Measurements from ENCODE around the gene LRCOL1.

LRCOL1 gene

DNA sequence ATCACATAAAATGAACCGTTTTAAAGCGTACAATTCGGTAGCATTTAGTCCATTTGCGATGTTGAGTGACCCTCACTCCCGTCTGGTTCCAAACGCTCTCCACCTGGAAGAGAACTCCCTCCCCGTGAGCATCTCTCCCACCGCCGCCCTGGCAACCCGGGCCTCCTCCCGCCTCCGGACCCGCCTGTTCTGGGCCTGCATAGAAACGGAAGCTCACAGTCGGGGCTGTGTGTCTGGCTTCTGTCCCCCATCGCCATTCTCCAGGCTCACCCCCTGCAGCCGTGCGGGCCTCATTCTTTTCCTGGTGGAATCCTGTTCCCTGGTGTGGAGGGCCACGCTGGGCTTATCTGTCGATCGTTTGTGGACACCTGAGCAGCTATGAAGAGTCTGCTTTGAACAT is 17.3 kb downstream of the LRCOL1 start:
- H3K36me3 ChIP-seq (ENCODE audit: control insufficient read depth in 2 of 2, insufficient read depth in 1 of 2, low read length in 2 of 2) = no peaks in the 10 kb centered on the region
- TF ChIP-seq, protein P1, sequence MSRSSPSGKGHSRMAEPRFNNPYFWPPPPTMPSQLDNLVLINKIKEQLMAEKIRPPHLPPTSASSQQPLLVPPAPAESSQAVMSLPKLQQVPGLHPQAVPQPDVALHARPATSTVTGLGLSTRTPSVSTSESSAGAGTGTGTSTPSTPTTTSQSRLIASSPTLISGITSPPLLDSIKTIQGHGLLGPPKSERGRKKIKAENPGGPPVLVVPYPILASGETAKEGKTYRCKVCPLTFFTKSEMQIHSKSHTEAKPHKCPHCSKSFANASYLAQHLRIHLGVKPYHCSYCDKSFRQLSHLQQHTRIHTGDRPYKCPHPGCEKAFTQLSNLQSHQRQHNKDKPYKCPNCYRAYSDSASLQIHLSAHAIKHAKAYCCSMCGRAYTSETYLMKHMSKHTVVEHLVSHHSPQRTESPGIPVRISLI (tag by site-specific recombination; IDR thresholded peaks at IDR 0.05) = no peak
- TF ChIP-seq ZFHX2 (tag by site-specific recombination; conservative IDR thresholded peaks at IDR 0.05) = 0 out of 2 replicates have a peak, but pooled peaks have one; percentile 12
- H3K27ac ChIP-seq (ENCODE audit: extremely low read depth, low read depth, low read length) = no peak overlapping the region
- POLR2A ChIA-PET = no interaction called here
- H3K4me1 ChIP-seq (ENCODE audit: control insufficient read depth, insufficient read depth, low read length) = 0 out of 2 replicates have a peak, but pooled peaks cover 3% of the 10 kb centered on the region
- H3K4me3 ChIP-seq (ENCODE audit: low read depth, low read length) = no peak overlapping the region
- CTCF ChIA-PET = no interaction called here
- no peaks in the 10 kb centered on the region for H3K9me3 ChIP-seq (ENCODE audit: control insufficient read depth, insufficient read depth, low read depth, low read length)

DNA sequence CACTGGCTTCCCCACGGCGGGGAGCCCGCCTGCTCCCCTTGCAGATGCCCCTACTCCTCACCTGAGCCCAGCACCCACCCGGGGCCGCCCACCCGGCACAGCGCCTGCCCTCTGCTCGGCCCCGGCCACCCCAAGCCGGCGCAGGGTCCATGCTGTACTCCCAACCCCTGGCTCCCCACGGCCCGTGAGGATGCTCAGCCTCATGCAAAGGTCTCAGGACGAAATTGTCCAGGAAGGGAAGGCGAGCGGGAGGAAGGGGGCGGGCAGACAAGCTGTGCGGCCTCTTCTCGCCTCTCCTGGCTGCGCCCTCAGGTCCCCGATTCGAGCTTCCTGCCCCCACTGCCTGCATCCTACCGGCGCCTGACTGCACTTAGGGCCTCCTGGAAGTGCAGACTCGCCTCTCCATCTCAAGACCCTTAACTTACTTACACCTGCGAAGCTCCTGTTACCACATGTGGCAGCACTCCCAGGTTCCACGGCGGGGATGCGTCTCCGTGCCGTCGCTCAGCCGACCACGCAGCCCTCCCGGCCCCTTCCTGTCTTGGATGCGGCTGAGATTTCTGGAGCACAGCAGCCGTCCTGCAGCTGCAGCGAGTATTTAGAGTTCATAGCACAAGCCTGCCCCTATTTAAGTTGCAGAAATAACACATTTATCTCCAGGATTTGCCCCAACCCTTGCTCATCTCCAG is 18.0 kb downstream of the LRCOL1 start:
- H3K36me3 ChIP-seq (ENCODE audit: control insufficient read depth in 2 of 2, insufficient read depth in 1 of 2, low read length in 2 of 2) = no peaks in the 10 kb centered on the region
- no peaks in the 10 kb centered on the region for H3K9me3 ChIP-seq (ENCODE audit: control insufficient read depth, insufficient read depth, low read depth, low read length)
- POLR2A ChIA-PET = no interaction called here
- CTCF ChIA-PET = interaction anchor here (0.6 kb wide), 1 partner anchor 7 kb away, joined by 3 read pairs; no protein-coding TSS in a partner anchor
- H3K4me3 ChIP-seq (ENCODE audit: low read depth, low read length) = no peak overlapping the region
- no peak overlapping the region for H3K27ac ChIP-seq (ENCODE audit: extremely low read depth, low read depth, low read length)
- TF ChIP-seq ZNF394 (tag by site-specific recombination; IDR thresholded peaks at IDR 0.05; ENCODE audit: borderline replicate concordance) (no peak), ZNF560 (tag by site-specific recombination; IDR thresholded peaks at IDR 0.05; ENCODE audit: borderline replicate concordance) (no peak), ZSCAN23 (tag by site-specific recombination; IDR thresholded peaks at IDR 0.05) (no peak), ZNF571 (tag by site-specific recombination; IDR thresholded peaks at IDR 0.05) (no peak), ZNF211 (tag by site-specific recombination; IDR thresholded peaks at IDR 0.05; ENCODE audit: low read depth) (no peak), ZBTB8A (tag by site-specific recombination; IDR thresholded peaks at IDR 0.05) (no peak), ZNF157 (tag by site-specific recombination; IDR thresholded peaks at IDR 0.05) (no peak), ZNF585B (tag by site-specific recombination; IDR thresholded peaks at IDR 0.05) (no peak), ZNF530 (tag by site-specific recombination; IDR thresholded peaks at IDR 0.05; ENCODE audit: low read depth) (no peak)
- TF ChIP-seq, protein P2, sequence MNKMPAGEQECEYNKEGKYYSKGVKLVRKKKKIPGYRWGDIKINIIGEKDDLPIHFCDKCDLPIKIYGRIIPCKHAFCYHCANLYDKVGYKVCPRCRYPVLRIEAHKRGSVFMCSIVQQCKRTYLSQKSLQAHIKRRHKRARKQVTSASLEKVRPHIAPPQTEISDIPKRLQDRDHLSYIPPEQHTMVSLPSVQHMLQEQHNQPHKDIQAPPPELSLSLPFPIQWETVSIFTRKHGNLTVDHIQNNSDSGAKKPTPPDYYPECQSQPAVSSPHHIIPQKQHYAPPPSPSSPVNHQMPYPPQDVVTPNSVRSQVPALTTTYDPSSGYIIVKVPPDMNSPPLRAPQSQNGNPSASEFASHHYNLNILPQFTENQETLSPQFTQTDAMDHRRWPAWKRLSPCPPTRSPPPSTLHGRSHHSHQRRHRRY (tag by site-specific recombination; IDR thresholded peaks at IDR 0.05) = no peak
- 0 out of 2 replicates have a peak, but pooled peaks cover 1% of the 10 kb centered on the region for H3K4me1 ChIP-seq (ENCODE audit: control insufficient read depth, insufficient read depth, low read length)

DNA sequence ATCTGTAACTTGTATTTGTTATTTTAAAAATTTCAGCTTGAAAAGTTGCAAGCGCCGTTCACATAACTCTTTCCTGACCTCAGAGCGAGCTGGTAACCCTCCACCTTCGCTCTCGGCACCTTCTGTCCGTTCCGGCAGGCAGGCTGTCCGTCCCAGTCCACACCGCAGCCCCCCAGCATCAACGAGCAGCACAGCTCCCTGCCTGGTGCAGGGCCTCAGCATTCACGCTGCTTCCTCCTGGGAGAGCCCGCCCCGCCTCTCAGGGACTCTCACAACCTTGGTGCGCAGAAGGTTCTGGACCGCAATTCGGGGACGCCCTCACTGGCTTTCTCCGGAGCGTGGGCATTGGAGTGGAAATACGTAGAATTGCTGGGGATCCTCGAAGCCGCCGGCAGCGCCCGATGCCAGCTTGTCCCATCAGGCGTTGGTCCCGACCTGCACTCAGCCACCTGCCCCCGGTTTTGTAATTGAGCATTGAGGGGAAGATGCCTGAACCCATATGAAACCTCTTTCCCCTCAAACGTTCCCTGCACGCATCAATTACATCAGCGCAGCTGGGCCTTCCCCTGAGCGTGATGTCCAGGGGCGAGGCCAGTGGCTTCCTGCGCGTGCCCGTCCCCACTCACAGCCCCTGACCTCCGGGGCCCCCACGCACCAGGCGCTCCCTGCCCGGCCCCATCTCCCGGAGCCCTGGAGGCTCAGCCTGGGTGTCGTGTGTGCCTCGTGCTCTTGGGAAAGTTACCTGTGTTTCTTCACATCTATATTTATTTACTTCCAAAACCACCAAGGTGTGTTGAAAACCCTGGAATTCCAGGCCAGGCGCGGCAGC is 19.1 kb downstream of the LRCOL1 start:
- H3K9me3 ChIP-seq (ENCODE audit: control insufficient read depth, insufficient read depth, low read depth, low read length) = no peaks in the 10 kb centered on the region
- no peak for TF ChIP-seq ZNF114 (tag by site-specific recombination; IDR thresholded peaks at IDR 0.05)
- TF ChIP-seq ZNF510 (tag by site-specific recombination; IDR thresholded peaks at IDR 0.05; ENCODE audit: insufficient replicate concordance) = no peak
- no peak for TF ChIP-seq ZNF266 (tag by site-specific recombination; IDR thresholded peaks at IDR 0.05; ENCODE audit: low read depth)
- TF ChIP-seq ZNF112 (tag by site-specific recombination; IDR thresholded peaks at IDR 0.05) = no peak
- TF ChIP-seq FEZF1 (tag by site-specific recombination; IDR thresholded peaks at IDR 0.05) = no peak
- TF ChIP-seq, protein P3, sequence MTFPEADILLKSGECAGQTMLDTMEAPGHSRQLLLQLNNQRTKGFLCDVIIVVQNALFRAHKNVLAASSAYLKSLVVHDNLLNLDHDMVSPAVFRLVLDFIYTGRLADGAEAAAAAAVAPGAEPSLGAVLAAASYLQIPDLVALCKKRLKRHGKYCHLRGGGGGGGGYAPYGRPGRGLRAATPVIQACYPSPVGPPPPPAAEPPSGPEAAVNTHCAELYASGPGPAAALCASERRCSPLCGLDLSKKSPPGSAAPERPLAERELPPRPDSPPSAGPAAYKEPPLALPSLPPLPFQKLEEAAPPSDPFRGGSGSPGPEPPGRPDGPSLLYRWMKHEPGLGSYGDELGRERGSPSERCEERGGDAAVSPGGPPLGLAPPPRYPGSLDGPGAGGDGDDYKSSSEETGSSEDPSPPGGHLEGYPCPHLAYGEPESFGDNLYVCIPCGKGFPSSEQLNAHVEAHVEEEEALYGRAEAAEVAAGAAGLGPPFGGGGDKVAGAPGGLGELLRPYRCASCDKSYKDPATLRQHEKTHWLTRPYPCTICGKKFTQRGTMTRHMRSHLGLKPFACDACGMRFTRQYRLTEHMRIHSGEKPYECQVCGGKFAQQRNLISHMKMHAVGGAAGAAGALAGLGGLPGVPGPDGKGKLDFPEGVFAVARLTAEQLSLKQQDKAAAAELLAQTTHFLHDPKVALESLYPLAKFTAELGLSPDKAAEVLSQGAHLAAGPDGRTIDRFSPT (tag by site-specific recombination; IDR thresholded peaks at IDR 0.05) = no peak
- TF ChIP-seq, protein P4, sequence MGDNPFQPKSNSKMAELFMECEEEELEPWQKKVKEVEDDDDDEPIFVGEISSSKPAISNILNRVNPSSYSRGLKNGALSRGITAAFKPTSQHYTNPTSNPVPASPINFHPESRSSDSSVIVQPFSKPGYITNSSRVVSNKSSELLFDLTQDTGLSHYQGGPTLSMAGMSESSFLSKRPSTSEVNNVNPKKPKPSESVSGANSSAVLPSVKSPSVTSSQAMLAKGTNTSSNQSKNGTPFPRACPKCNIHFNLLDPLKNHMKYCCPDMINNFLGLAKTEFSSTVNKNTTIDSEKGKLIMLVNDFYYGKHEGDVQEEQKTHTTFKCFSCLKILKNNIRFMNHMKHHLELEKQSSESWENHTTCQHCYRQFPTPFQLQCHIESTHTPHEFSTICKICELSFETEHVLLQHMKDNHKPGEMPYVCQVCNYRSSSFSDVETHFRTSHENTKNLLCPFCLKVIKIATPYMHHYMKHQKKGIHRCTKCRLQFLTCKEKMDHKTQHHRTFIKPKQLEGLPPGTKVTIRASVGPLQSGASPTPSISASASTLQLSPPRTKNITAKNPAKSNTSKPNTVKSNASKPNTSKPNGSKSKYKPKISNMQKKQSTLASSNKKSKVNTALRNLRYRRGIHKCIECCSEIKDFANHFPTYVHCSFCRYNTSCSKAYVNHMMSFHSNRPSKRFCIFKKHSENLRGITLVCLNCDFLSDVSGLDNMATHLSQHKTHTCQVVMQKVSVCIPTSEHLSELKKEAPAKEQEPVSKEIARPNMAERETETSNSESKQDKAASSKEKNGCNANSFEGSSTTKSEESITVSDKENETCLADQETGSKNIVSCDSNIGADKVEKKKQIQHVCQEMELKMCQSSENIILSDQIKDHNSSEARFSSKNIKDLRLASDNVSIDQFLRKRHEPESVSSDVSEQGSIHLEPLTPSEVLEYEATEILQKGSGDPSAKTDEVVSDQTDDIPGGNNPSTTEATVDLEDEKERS (tag by site-specific recombination; IDR thresholded peaks at IDR 0.05) = no peak
- no peak for TF ChIP-seq ZNF530 (tag by site-specific recombination; IDR thresholded peaks at IDR 0.05; ENCODE audit: low read depth)
- H3K27ac ChIP-seq (ENCODE audit: extremely low read depth, low read depth, low read length) = no peak overlapping the region
- no peaks in the 10 kb centered on the region for H3K36me3 ChIP-seq (ENCODE audit: control insufficient read depth in 2 of 2, insufficient read depth in 1 of 2, low read length in 2 of 2)
- no peaks in the 10 kb centered on the region for H3K4me1 ChIP-seq (ENCODE audit: control insufficient read depth, insufficient read depth, low read length)
- CTCF ChIA-PET = interaction anchor here (0.6 kb wide), 2 partner anchors 8 to 453 kb away, joined by 3 read pairs; no protein-coding TSS in a partner anchor
- no peak overlapping the region for H3K4me3 ChIP-seq (ENCODE audit: low read depth, low read length)
- POLR2A ChIA-PET = no interaction called here
